OCI-LY7 (cell line): ENCODE results near the gene TMEM135.

Experiments used
- EZH2phosphoT487 ChIP-seq: fragments of 200-600 bp; sonication (generic); IDR thresholded peaks from 2 replicates; pipeline ENCODE4 v1.6.1; 2018; ENCODE audit warnings: low read depth, borderline replicate concordance, mild to moderate bottlenecking, mixed run types, antibody characterized with exemption, low read length, moderate library complexity, mixed read lengths
- TF ChIP-seq, protein P1 (sequence below): fragments of 200-600 bp; sonication (generic); conservative IDR thresholded peaks from 2 replicates; pipeline ENCODE4 v1.5.1; 2014; ENCODE audit warnings: mild to moderate bottlenecking, antibody characterized with exemption, low read length, moderate library complexity, mixed read lengths

DNA sequence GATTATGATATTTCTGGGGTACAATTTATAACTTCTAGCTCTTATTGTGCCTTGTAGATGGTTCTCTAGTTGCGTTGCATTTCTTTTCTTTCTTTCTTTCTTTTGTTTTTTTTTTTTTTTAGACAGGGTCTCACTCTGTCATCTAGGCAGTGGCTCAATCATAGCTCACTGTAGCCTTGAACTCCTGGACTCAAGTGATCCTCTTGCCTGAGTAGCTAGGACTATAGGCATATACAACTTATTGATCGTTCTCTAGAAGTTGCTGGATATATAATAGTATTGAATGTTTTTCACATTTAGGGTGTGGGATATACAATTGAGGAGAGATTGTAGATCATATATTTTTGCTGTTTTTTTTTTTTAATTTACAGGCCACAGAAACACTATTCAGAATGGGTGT, 119.2 kb downstream of the TMEM135 start:
- TF ChIP-seq, protein P1, sequence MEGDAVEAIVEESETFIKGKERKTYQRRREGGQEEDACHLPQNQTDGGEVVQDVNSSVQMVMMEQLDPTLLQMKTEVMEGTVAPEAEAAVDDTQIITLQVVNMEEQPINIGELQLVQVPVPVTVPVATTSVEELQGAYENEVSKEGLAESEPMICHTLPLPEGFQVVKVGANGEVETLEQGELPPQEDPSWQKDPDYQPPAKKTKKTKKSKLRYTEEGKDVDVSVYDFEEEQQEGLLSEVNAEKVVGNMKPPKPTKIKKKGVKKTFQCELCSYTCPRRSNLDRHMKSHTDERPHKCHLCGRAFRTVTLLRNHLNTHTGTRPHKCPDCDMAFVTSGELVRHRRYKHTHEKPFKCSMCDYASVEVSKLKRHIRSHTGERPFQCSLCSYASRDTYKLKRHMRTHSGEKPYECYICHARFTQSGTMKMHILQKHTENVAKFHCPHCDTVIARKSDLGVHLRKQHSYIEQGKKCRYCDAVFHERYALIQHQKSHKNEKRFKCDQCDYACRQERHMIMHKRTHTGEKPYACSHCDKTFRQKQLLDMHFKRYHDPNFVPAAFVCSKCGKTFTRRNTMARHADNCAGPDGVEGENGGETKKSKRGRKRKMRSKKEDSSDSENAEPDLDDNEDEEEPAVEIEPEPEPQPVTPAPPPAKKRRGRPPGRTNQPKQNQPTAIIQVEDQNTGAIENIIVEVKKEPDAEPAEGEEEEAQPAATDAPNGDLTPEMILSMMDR, result no peak
- no peak for TF ChIP-seq EZH2phosphoT487
